HEK293 (cell line): Measurements from ENCODE around the gene IL17C.

Source experiments
- CTCF ChIA-PET: fragments of 350-600 bp; formaldehyde crosslinking; extraction: SDS; loops from one replicate; lab custom pipeline; 2021; ENCODE audit warnings: antibody characterized with exemption; lab: Yijun Ruan, JAX
- POLR2A ChIA-PET: fragments of 300-600 bp; formaldehyde crosslinking; extraction: SDS; loops from one replicate; lab custom pipeline; 2020; ENCODE audit warnings: antibody characterized with exemption, inconsistent platforms; lab: Yijun Ruan, JAX
- H3K27ac ChIP-seq: fragments of 200-500 bp; sonication (Bioruptor generic); 2 replicates; pipeline ENCODE4 v1.5.1; 2014; ENCODE audit warnings: low read depth, low read length, control low read depth, inconsistent platforms; ENCODE audit errors: extremely low read depth
- H3K36me3 ChIP-seq, 2 experiments: fragments of 200-500 bp in 1 of 2; sonication (Bioruptor generic) in 1 of 2; 1 replicate in 1 of 2; 2 replicates in 1 of 2; pipeline ENCODE4 v1.5.1; 2014 to 2017; ENCODE audit warnings: inconsistent platforms in 2 of 2, low read length in 2 of 2; ENCODE audit not compliant: control insufficient read depth in 2 of 2, insufficient read depth in 1 of 2
- H3K4me1 ChIP-seq: fragments of 200-500 bp; sonication (Bioruptor generic); 2 replicates; pipeline ENCODE4 v1.5.1; 2014; ENCODE audit warnings: mild to moderate bottlenecking, low read length, inconsistent platforms; ENCODE audit not compliant: control insufficient read depth, insufficient read depth
- H3K4me3 ChIP-seq: 2 replicates; pipeline ENCODE4 v1.5.1; 2011; ENCODE audit warnings: low read depth, mild to moderate bottlenecking, control low read depth, low read length, moderate library complexity
- H3K9me3 ChIP-seq: fragments of 200-500 bp; sonication (Bioruptor generic); 2 replicates; pipeline ENCODE4 v1.5.1; 2014; ENCODE audit warnings: low read depth, low read length, inconsistent platforms; ENCODE audit not compliant: control insufficient read depth, insufficient read depth
- BCL11B ChIP-seq: fragments of 450-650 bp; formaldehyde crosslinking; IDR thresholded peaks from 2 replicates; pipeline ENCODE4 v1.5.1; 2016; ENCODE audit warnings: low read depth, missing biosample characterization, missing genetic modification characterization
- GLIS1 ChIP-seq: fragments of 450-650 bp; formaldehyde crosslinking; IDR thresholded peaks from 2 replicates; pipeline ENCODE4 v1.5.1; 2016; ENCODE audit warnings: missing biosample characterization, missing genetic modification characterization
- KLF10 ChIP-seq: fragments of 450-650 bp; IDR thresholded peaks from 2 replicates; pipeline ENCODE4 v1.5.1; 2018; ENCODE audit warnings: missing biosample characterization, mild to moderate bottlenecking, missing genetic modification characterization
- ZNF114 ChIP-seq: fragments of 450-650 bp; formaldehyde crosslinking; IDR thresholded peaks from 2 replicates; pipeline ENCODE4 v1.5.0; 2017; ENCODE audit warnings: missing biosample characterization, missing genetic modification characterization
- ZNF239 ChIP-seq: fragments of 450-650 bp; formaldehyde crosslinking; IDR thresholded peaks from 2 replicates; pipeline ENCODE4 v1.5.1; 2016; ENCODE audit warnings: missing biosample characterization, missing genetic modification characterization
- ZNF292 ChIP-seq: fragments of 450-650 bp; formaldehyde crosslinking; IDR thresholded peaks from 2 replicates; pipeline ENCODE4 v1.5.1; 2016; ENCODE audit warnings: low read depth, missing biosample characterization, missing genetic modification characterization, borderline replicate concordance
- ZNF324 ChIP-seq: fragments of 450-650 bp; formaldehyde crosslinking; IDR thresholded peaks from 2 replicates; pipeline ENCODE4 v1.5.1; 2016; ENCODE audit warnings: missing biosample characterization, missing genetic modification characterization
- ZNF394 ChIP-seq: fragments of 450-650 bp; formaldehyde crosslinking; IDR thresholded peaks from 2 replicates; pipeline ENCODE4 v1.5.1; 2016; ENCODE audit warnings: missing biosample characterization, missing genetic modification characterization, mild to moderate bottlenecking, moderate library complexity, borderline replicate concordance
- ZNF404 ChIP-seq: fragments of 450-650 bp; formaldehyde crosslinking; IDR thresholded peaks from 2 replicates; pipeline ENCODE4 v1.5.1; 2017; ENCODE audit warnings: missing biosample characterization, missing genetic modification characterization
- ZNF473 ChIP-seq: fragments of 450-650 bp; formaldehyde crosslinking; IDR thresholded peaks from 2 replicates; pipeline ENCODE4 v1.5.1; 2017; ENCODE audit warnings: missing biosample characterization, missing genetic modification characterization
- ZNF514 ChIP-seq: fragments of 450-650 bp; formaldehyde crosslinking; IDR thresholded peaks from 2 replicates; pipeline ENCODE4 v1.5.1; 2016; ENCODE audit warnings: missing biosample characterization, missing genetic modification characterization
- ZNF664 ChIP-seq: fragments of 450-650 bp; formaldehyde crosslinking; IDR thresholded peaks from 2 replicates; pipeline ENCODE4 v1.5.1; 2016; ENCODE audit warnings: missing biosample characterization, missing genetic modification characterization
- ZNF747 ChIP-seq: fragments of 450-650 bp; formaldehyde crosslinking; IDR thresholded peaks from 2 replicates; pipeline ENCODE4 v1.5.1; 2016; ENCODE audit warnings: missing biosample characterization, missing genetic modification characterization
- ZNF76 ChIP-seq: fragments of 450-650 bp; formaldehyde crosslinking; IDR thresholded peaks from 2 replicates; pipeline ENCODE4; 2016; ENCODE audit warnings: low read depth, missing biosample characterization, missing genetic modification characterization, borderline replicate concordance
- ZNF777 ChIP-seq: fragments of 450-650 bp; formaldehyde crosslinking; IDR thresholded peaks from 2 replicates; pipeline ENCODE4 v1.5.1; 2017; ENCODE audit warnings: missing biosample characterization, missing genetic modification characterization, borderline replicate concordance
- ZNF791 ChIP-seq: fragments of 450-650 bp; formaldehyde crosslinking; IDR thresholded peaks from 2 replicates; pipeline ENCODE4 v1.5.1; 2016; ENCODE audit warnings: missing biosample characterization, missing genetic modification characterization
- TF ChIP-seq, protein P1 (sequence below): fragments of 450-650 bp; formaldehyde crosslinking; IDR thresholded peaks from 2 replicates; pipeline ENCODE4 v1.5.1; 2016; ENCODE audit warnings: missing biosample characterization, missing genetic modification characterization
- TF ChIP-seq, protein P2 (sequence below): fragments of 450-650 bp; formaldehyde crosslinking; IDR thresholded peaks from 2 replicates; pipeline ENCODE4 v1.5.1; 2016; ENCODE audit warnings: missing biosample characterization, missing genetic modification characterization, borderline replicate concordance
- TF ChIP-seq, protein P3 (sequence below): fragments of 450-650 bp; formaldehyde crosslinking; conservative IDR thresholded peaks from 2 replicates; pipeline ENCODE4 v1.5.1; 2016; ENCODE audit warnings: low read depth, missing biosample characterization, missing genetic modification characterization
- TF ChIP-seq, protein P4 (sequence below): fragments of 450-650 bp; formaldehyde crosslinking; IDR thresholded peaks from 2 replicates; pipeline ENCODE4 v1.5.1; 2016; ENCODE audit warnings: missing biosample characterization, missing genetic modification characterization

IL17C gene

DNA sequence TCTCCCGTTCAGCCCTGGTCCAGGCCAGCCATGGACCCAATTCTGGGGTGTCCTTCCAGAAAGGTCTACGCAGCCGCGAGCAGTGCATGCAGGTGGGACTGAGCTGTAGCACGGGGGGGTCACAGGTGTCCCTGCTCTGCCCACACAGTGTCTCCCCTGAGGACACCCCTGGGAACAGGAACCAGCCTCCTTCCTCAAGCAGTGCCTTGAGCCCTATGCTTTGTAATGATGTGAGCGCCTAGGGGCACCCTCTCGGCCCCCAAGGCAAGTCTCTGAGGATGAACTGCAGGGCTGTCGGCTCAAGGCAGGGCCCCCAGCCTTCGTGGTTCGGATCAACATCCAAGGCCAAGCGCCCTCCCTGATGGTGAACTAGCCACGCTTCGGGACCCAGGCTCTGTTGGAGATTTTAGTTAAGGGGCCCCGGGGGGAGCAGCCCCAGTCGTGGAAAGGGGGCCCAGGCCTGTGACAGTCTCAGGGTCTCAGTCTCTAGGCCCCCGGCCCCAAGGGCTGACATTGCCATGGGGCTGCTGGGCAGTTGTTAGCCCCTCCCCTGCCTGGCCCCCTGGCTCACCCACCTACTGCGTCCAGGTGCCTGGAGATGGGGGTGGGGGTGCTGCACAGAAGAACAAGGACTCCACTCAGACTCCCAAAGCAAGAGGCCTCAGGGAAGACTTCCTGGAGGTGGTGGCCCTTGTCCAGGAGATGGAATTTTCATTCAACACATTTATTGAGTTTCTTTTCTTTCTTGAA, 2.3 kb downstream of the IL17C start (continued):
- TF ChIP-seq, protein P1, sequence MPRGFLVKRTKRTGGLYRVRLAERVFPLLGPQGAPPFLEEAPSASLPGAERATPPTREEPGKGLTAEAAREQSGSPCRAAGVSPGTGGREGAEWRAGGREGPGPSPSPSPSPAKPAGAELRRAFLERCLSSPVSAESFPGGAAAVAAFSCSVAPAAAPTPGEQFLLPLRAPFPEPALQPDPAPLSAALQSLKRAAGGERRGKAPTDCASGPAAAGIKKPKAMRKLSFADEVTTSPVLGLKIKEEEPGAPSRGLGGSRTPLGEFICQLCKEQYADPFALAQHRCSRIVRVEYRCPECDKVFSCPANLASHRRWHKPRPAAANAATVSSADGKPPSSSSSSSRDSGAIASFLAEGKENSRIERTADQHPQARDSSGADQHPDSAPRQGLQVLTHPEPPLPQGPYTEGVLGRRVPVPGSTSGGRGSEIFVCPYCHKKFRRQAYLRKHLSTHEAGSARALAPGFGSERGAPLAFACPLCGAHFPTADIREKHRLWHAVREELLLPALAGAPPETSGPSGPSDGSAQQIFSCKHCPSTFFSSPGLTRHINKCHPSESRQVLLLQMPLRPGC (tag by site-specific recombination), result no peak

DNA sequence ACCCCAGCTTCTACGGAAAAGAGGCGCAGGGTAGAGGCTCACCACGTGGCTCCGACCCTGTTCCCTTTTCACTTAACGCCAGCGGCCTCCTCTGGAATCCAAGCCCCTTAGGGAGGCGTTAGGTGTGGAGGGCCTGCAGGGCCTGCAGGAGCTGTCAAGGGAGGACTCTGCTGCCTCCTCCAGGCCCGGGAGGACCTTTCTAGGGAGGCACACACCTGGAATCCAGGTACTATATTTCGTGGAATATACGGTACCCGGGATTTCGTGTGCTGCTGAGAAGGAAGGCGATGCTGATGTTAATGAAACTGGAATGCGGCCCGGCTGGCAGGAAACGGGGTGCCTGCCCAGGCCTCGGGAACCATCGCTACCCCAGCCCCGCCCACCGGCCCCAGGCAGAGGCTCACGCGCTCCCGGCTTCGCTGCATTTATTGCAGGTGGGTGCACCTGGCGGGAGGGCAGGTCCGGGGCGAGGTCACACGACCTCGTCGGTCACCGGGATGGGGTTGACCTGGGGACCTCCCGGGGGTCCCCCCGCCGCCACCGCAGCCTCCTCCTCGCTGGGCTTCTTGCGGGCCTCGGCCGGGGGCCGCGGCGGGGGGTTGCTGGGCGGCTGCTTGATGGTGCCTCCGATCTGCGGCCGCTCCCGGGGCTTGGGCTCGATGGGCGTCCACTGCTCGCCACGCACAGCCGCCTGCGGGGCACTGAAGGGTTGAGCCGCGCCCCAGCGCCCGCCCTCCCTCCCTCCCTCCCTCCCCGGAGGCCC, 4.7 kb downstream of the IL17C start:
- Histone ChIP-seq H3K27ac (no peak overlapping the region), H3K4me3 (no peak overlapping the region), H3K9me3 (no peaks in the 10 kb centered on the region), H3K4me1 (no peaks in the 10 kb centered on the region), H3K36me3 (peaks cover 0 to 23% of the 10 kb centered on the region in 2 experiments; a peak in 1 of 3 replicates)
- CTCF ChIA-PET, result interaction anchor here (0.9 kb wide), 1 partner anchor 15 kb away, joined by 5 read pairs; no protein-coding TSS in a partner anchor
- TF ChIP-seq ZNF239, result no peak
- no peak for TF ChIP-seq ZNF473 (tag by site-specific recombination)
- no peak for TF ChIP-seq ZNF114
- TF ChIP-seq ZNF76 (tag by site-specific recombination), result no peak
- TF ChIP-seq, protein P2, sequence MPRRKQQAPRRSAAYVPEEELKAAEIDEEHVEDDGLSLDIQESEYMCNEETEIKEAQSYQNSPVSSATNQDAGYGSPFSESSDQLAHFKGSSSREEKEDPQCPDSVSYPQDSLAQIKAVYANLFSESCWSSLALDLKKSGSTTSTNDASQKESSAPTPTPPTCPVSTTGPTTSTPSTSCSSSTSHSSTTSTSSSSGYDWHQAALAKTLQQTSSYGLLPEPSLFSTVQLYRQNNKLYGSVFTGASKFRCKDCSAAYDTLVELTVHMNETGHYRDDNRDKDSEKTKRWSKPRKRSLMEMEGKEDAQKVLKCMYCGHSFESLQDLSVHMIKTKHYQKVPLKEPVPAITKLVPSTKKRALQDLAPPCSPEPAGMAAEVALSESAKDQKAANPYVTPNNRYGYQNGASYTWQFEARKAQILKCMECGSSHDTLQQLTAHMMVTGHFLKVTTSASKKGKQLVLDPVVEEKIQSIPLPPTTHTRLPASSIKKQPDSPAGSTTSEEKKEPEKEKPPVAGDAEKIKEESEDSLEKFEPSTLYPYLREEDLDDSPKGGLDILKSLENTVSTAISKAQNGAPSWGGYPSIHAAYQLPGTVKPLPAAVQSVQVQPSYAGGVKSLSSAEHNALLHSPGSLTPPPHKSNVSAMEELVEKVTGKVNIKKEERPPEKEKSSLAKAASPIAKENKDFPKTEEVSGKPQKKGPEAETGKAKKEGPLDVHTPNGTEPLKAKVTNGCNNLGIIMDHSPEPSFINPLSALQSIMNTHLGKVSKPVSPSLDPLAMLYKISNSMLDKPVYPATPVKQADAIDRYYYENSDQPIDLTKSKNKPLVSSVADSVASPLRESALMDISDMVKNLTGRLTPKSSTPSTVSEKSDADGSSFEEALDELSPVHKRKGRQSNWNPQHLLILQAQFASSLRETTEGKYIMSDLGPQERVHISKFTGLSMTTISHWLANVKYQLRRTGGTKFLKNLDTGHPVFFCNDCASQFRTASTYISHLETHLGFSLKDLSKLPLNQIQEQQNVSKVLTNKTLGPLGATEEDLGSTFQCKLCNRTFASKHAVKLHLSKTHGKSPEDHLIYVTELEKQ (tag by site-specific recombination), result no peak
- TF ChIP-seq GLIS1 (tag by site-specific recombination), result no peak
- no peak for TF ChIP-seq KLF10 (tag by site-specific recombination)
- POLR2A ChIA-PET, result no interaction called here

DNA sequence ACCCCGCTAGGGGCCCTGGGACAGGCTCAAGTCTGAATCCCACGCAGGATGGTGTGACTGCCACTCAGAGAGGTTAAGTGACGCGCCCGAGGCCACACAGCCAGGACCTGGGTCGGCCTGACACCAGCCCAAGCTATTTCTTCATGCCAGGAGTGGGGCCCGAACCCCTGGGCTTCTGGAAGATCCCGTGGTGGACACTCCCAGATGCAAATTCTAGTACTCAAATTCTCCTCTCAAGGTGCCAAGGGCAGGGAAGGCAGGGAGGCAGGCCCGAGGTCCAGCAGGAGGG, 5.2 kb downstream of the IL17C start:
- no peaks in the 10 kb centered on the region for H3K9me3 ChIP-seq
- no peak overlapping the region for H3K27ac ChIP-seq
- no peaks in the 10 kb centered on the region for H3K4me1 ChIP-seq
- no peak overlapping the region for H3K4me3 ChIP-seq
- H3K36me3 ChIP-seq, result peaks cover 0 to 23% of the 10 kb centered on the region in 2 experiments; a peak in 2 of 3 replicates
- ChIA-PET CTCF (no interaction called here), POLR2A (no interaction called here)
- no peak for TF ChIP-seq ZNF404
- TF ChIP-seq ZNF292 (tag by site-specific recombination), result no peak
- TF ChIP-seq, protein P3, sequence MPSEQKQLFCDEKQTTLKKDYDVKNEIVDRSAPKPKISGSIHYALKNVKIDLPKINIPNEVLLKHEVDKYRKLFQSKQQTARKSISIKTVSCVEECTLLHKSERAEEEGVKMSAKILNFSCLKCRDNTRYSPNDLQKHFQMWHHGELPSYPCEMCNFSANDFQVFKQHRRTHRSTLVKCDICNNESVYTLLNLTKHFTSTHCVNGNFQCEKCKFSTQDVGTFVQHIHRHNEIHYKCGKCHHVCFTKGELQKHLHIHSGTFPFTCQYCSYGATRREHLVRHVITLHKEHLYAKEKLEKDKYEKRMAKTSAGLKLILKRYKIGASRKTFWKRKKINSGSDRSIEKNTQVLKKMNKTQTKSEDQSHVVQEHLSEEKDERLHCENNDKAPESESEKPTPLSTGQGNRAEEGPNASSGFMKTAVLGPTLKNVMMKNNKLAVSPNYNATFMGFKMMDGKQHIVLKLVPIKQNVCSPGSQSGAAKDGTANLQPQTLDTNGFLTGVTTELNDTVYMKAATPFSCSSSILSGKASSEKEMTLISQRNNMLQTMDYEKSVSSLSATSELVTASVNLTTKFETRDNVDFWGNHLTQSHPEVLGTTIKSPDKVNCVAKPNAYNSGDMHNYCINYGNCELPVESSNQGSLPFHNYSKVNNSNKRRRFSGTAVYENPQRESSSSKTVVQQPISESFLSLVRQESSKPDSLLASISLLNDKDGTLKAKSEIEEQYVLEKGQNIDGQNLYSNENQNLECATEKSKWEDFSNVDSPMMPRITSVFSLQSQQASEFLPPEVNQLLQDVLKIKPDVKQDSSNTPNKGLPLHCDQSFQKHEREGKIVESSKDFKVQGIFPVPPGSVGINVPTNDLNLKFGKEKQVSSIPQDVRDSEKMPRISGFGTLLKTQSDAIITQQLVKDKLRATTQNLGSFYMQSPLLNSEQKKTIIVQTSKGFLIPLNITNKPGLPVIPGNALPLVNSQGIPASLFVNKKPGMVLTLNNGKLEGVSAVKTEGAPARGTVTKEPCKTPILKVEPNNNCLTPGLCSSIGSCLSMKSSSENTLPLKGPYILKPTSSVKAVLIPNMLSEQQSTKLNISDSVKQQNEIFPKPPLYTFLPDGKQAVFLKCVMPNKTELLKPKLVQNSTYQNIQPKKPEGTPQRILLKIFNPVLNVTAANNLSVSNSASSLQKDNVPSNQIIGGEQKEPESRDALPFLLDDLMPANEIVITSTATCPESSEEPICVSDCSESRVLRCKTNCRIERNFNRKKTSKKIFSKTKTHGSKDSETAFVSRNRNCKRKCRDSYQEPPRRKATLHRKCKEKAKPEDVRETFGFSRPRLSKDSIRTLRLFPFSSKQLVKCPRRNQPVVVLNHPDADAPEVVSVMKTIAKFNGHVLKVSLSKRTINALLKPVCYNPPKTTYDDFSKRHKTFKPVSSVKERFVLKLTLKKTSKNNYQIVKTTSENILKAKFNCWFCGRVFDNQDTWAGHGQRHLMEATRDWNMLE, result no peak
- TF ChIP-seq, protein P4, sequence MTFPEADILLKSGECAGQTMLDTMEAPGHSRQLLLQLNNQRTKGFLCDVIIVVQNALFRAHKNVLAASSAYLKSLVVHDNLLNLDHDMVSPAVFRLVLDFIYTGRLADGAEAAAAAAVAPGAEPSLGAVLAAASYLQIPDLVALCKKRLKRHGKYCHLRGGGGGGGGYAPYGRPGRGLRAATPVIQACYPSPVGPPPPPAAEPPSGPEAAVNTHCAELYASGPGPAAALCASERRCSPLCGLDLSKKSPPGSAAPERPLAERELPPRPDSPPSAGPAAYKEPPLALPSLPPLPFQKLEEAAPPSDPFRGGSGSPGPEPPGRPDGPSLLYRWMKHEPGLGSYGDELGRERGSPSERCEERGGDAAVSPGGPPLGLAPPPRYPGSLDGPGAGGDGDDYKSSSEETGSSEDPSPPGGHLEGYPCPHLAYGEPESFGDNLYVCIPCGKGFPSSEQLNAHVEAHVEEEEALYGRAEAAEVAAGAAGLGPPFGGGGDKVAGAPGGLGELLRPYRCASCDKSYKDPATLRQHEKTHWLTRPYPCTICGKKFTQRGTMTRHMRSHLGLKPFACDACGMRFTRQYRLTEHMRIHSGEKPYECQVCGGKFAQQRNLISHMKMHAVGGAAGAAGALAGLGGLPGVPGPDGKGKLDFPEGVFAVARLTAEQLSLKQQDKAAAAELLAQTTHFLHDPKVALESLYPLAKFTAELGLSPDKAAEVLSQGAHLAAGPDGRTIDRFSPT (tag by site-specific recombination), result no peak
- TF ChIP-seq ZNF514 (tag by site-specific recombination), result no peak
- no peak for TF ChIP-seq ZNF747 (tag by site-specific recombination)
- no peak for TF ChIP-seq ZNF324 (tag by site-specific recombination)
- TF ChIP-seq ZNF394 (tag by site-specific recombination), result no peak
- TF ChIP-seq BCL11B (tag by site-specific recombination), result no peak
- no peak for TF ChIP-seq ZNF664
- TF ChIP-seq ZNF777 (tag by site-specific recombination), result no peak
- no peak for TF ChIP-seq ZNF791 (tag by site-specific recombination)
